DND-41 (cell line): ENCODE data around the gene BCO2.

Source experiments
- ATAC-seq: fragments of 200-7000 bp; cut with Tn5 transposase; 3 replicates; pipeline ENCODE4 v1.9.1; 2021; ENCODE audit warnings: low read depth; ENCODE audit not compliant: insufficient read depth
- DNase-seq: peaks from one replicate; pipeline ENCODE4 v3.0.0-alpha.2; 2020
- H2AFZ ChIP-seq: 2 replicates; pipeline ENCODE4 v1.6.0; 2012; ENCODE audit warnings: low read depth, low read length
- H3K27ac ChIP-seq: 2 replicates; pipeline ENCODE4 v1.5.1; 2012; ENCODE audit warnings: low read length, inconsistent platforms
- H3K27me3 ChIP-seq: fragments of 200-600 bp; sonication (generic); 2 replicates; pipeline ENCODE4 v1.6.0; 2012; ENCODE audit warnings: low read length, mild to moderate bottlenecking, inconsistent platforms; ENCODE audit not compliant: insufficient read depth, poor library complexity
- H3K36me3 ChIP-seq: 2 replicates; pipeline ENCODE4 v1.5.1; 2012; ENCODE audit warnings: low read length, inconsistent platforms; ENCODE audit not compliant: insufficient read depth
- H3K4me1 ChIP-seq: 2 replicates; pipeline ENCODE4 v1.5.1; 2012; ENCODE audit warnings: mild to moderate bottlenecking, low read length; ENCODE audit not compliant: insufficient read depth
- H3K4me2 ChIP-seq: 2 replicates; pipeline ENCODE4 v1.6.0; 2012; ENCODE audit warnings: mild to moderate bottlenecking, moderate library complexity, low read length, inconsistent platforms; ENCODE audit not compliant: insufficient read depth
- H3K4me3 ChIP-seq, 2 experiments: fragments of 200-600 bp in 1 of 2; shearing (Covaris generic) in 1 of 2; 2 replicates each; pipeline ENCODE4 v1.5.1; 2012 to 2016; ENCODE audit warnings: inconsistent platforms in 2 of 2, low read length in 2 of 2, mild to moderate bottlenecking in 2 of 2, low read depth in 1 of 2, moderate library complexity in 1 of 2
- H3K79me2 ChIP-seq: 2 replicates; pipeline ENCODE4 v1.6.0; 2012; ENCODE audit warnings: low read length, inconsistent platforms; ENCODE audit not compliant: insufficient read depth
- H3K9ac ChIP-seq: 2 replicates; pipeline ENCODE4 v1.6.0; 2012; ENCODE audit warnings: low read depth, mild to moderate bottlenecking, inconsistent platforms, low read length, moderate library complexity
- H3K9me3 ChIP-seq: 2 replicates; pipeline ENCODE4 v1.5.1; 2012; ENCODE audit warnings: low read length, moderate library complexity, mild to moderate bottlenecking, inconsistent platforms; ENCODE audit not compliant: insufficient read depth, severe bottlenecking
- H4K20me1 ChIP-seq: 2 replicates; pipeline ENCODE4 v1.6.0; 2012; ENCODE audit warnings: low read length; ENCODE audit not compliant: insufficient read depth
- CTCF ChIP-seq: IDR thresholded peaks from 2 replicates; pipeline ENCODE4 v1.5.1; 2012; ENCODE audit warnings: borderline replicate concordance, low read length, moderate library complexity, mild to moderate bottlenecking; ENCODE audit not compliant: poor library complexity, severe bottlenecking; ENCODE audit errors: extremely low read depth
- EZH2 ChIP-seq: IDR thresholded peaks from 3 replicates; pipeline ENCODE4 v1.6.1; 2012; ENCODE audit warnings: borderline replicate concordance, low read depth, mild to moderate bottlenecking, moderate library complexity, low read length, inconsistent platforms; ENCODE audit not compliant: severe bottlenecking

BCO2 gene

GRCh38 chr11:112268406-112268805 is 93.1 kb downstream of the BCO2 start:
- Histone ChIP-seq H3K4me2 (no peak overlapping the region), H3K36me3 (no peaks in the 10 kb centered on the region), H3K9ac (no peak overlapping the region), H2AFZ (no peak overlapping the region), H3K27ac (no peak overlapping the region), H3K27me3 (no peaks in the 10 kb centered on the region), H4K20me1 (no peaks in the 10 kb centered on the region), H3K4me1 (no peaks in the 10 kb centered on the region), H3K4me3 (no peak overlapping the region), H3K9me3 (no peaks in the 10 kb centered on the region), H3K79me2 (no peaks in the 10 kb centered on the region)
- no peak for DNase-seq
- TF ChIP-seq EZH2, result no peak
- no peak for TF ChIP-seq CTCF
- no peak for ATAC-seq
